HG03196 (cell line): Measurements from ENCODE around the gene ZDHHC18.
A peak's percentile ranks its signal among the peaks of the same experiment; 100 is the strongest.
"Not testable (repeated sequence)": the region's sequence is repeated elsewhere in the genome, so short reads cannot be mapped to it uniquely, and the experiment has no call there.

ENCODE experiments used
- ATAC-seq: cut with Tn5 transposase; IDR thresholded peaks from one replicate; pipeline ENCODE4 v1.9.1; 2021; ENCODE audit not compliant: unreplicated experiment

ZDHHC18 gene

GRCh38 chr1:26857473-26858060, 31.1 kb downstream of the ZDHHC18 start:
- ATAC-seq = no peak

- no peak for ATAC-seq
Observed at GRCh38 chr1:26858160-26858559, 31.7 kb downstream of the ZDHHC18 start.

DNA sequence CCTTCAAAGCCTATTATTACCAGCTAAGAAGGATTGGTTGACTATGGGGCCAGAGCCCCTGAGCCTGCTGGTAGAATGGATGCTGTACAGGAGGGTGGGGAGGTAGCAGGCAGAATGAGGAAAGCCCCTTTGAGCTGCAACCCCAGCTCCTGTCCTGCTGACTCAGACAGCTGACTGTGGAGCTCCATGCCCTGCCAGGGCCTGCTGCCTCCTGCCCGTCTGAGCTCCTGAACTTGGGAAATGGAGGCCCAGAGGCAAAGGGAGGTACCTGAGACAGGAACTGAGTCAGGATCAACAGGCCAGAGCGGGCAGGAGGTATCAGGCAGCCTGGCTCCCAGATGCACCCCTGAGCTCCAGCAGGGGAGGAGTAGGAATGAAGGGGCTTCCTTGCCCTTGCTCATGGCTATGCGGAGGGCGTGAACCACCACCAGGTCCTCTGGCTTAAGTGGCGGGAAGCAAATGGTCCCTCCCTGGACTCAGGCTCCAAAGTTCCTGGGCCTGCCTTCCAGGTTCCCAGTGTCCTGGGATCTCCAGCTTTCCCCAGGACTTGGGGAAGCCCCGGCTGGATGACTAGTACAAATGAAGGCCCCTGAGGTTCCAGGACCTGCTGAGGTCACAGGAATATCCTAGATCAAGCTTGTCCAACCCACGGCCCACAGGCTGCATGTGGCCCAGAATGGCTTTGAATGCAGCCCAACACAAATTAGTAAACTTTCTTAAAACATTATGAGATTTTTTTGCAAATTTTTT, 32.6 kb downstream of the ZDHHC18 start:
- ATAC-seq = no peak

- no peak for ATAC-seq
Observed at GRCh38 chr1:26861286-26861701, 34.8 kb downstream of the ZDHHC18 start.

DNA sequence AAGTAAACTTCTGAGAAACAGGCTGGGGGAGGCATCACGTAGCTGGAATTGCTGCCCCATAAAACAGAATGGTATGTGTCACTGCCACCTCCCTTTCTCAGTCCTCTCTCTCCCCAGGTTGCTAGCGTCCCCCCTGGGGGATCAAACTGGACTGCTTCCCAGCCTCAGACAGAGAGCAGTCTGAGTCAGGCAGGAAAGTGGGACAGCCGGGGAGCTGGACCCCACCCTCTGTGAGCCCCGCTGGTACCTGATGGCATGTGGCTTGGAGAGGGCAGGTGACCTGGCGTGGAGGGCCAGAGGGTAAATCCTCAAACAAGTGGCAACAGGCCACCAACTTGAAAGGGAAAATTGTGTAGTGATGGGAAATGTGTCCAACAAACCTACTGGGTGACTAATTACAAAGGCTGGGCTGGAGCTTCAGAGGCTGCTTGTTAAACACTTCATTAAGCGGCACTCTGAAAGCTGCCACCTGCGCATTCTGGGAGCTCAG, 35.4 kb downstream of the ZDHHC18 start:
- no peak for ATAC-seq

DNA sequence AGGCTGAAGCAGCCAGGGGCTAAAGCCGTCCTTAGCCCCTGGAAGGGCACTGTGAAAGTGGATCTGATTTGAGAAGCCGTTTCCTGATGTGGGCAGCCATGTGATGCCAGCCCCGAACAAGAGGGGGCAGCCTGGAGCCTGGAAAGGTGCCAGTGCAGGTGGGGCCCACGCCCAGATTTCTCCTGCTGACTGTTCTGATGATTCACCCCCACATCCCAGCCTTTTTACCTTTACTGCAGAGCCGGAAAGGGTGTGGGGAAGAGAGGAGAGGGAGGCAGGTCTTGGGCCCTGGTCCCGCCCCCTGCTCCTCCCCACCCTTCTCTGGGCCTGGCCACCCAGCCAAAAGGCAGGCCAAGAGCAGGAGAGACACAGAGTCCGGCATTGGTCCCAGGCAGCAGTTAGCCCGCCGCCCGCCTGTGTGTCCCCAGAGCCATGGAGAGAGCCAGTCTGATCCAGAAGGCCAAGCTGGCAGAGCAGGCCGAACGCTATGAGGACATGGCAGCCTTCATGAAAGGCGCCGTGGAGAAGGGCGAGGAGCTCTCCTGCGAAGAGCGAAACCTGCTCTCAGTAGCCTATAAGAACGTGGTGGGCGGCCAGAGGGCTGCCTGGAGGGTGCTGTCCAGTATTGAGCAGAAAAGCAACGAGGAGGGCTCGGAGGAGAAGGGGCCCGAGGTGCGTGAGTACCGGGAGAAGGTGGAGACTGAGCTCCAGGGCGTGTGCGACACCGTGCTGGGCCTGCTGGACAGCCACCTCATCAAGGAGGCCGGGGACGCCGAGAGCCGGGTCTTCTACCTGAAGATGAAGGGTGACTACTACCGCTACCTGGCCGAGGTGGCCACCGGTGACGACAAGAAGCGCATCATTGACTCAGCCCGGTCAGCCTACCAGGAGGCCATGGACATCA, 36.5 kb downstream of the ZDHHC18 start, which contains the start of gene SFN:
TSS of gene SFN (plus strand) at position 369 of the 904 bp plus-strand sequence. CDS start at position 433, 64 bp downstream.
- ATAC-seq = no peak

DNA sequence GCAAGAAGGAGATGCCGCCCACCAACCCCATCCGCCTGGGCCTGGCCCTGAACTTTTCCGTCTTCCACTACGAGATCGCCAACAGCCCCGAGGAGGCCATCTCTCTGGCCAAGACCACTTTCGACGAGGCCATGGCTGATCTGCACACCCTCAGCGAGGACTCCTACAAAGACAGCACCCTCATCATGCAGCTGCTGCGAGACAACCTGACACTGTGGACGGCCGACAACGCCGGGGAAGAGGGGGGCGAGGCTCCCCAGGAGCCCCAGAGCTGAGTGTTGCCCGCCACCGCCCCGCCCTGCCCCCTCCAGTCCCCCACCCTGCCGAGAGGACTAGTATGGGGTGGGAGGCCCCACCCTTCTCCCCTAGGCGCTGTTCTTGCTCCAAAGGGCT, 37.2 kb downstream of the ZDHHC18 start:
- ATAC-seq = no peak

DNA sequence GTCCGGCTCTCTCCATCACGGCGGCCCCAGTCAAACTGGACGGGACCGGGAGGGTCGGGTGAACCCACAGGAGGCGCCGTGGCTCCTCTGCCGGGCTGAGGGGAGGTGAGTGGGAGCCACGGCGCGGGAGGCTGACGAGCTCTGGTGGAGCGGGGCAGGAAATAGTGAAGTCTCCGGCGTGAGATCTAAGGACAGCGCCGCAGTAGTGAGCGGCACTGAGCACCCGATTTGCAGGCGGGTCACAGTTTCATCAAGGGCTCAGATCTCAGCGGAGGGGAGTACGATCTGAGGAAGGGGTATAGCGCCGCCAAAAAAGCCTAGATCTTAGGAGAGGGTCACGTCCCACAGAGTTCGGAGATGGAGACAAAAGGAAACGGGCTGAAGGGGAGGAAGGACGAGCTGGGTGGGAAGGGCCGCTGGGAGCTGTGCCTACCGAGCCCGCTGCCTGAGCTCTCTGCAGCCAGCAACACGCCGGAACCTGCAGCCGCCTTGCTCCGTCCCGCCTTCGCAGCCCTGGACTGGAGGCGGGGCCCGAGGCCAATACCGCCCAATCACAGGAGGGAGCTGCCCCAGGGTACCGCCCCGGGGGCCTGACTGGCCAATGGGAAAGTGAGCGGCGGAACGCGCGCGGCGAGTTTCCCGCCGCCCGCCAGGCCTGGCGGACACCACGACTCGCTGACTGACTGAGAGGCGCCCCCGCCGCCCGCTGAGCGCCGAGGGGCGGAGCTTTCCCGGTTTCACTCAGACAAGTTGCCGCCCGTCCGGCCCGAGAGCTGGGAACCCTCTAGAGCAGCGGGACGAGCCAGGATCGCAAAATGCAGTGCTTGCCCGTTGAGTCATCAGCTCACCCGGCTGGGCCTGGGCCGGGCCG, 38.4 kb downstream of the ZDHHC18 start:
- ATAC-seq = peak; percentile 92

DNA sequence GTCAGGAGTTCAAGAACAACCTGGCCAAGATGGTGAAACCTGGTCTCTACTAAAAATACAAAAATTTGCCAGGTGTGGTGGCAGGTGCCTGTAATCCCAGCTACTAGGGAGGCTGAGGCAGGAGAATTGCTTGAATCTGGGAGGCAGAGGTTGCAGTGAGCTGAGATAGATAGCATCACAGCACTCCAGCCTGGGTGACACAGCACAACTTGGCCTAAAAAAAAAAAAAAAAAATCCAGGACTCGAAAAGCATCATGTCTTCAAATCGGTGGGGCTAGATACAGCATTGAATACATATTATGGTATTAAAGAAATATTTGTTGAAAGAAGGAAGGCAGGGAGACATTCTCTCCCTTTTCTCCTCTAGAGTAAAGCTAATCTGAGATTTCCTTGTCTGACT, 46.6 kb downstream of the ZDHHC18 start:
- ATAC-seq = not testable (repeated sequence)

DNA sequence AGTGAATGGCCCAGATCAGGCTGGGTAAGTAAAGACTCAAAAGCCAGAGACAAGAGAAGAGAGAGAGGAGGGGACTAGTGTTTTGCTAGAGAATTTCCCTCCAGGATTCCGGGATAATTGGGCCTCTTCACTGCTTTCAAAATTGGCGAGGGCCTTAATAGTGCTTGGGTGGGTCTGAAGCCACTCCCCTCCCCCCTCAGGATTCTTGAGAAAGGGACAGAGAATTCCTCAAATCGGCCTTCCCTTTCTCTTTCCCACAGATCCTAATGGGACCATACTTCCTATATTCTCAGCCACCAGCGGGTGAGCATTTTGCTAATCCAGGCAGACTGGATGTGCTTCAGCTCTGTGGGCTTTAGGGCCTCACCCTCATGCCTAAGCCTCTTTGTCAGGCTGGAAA, 48.4 kb downstream of the ZDHHC18 start:
- no peak for ATAC-seq

DNA sequence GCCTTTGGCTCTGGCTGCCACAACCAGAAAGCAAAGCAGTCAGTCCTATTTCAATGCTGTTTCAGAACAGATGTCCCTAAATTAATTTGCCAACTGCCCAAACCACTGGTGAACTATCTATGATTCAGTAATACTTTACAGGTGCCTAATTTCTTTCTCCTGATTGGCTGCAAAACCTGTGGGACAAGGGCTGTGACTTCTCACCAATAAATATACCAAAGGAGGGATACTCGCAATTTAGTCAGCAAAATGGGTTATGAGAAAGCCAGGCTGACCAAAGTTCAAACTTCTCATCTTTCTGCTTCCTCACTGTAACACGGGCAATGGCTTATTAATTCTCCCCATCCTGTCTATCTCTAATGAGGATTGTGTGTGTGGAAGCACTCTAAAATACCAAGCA, 50.8 kb downstream of the ZDHHC18 start:
- ATAC-seq = no peak

DNA sequence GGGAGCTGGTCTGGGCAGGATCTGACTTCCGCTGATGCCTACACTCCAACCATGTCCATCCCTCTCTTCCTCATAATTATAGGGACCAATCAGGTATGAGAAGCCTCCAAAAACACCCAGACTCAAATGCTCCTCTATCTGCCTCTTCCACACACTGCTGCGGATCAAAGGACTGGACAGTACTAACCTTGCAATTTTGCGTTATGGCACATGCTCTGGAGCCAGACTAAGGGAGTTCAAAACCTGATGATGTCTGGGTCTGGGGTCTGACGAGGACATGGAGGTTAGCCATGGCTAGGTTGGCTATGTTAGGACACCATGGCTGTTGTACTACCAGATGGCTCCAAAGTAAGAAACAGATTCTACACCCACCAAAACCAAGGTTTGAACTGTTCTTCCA, 53.3 kb downstream of the ZDHHC18 start:
- no peak for ATAC-seq

GRCh38 chr1:26881611-26882010, 55.1 kb downstream of the ZDHHC18 start:
- ATAC-seq = not testable (repeated sequence)

DNA sequence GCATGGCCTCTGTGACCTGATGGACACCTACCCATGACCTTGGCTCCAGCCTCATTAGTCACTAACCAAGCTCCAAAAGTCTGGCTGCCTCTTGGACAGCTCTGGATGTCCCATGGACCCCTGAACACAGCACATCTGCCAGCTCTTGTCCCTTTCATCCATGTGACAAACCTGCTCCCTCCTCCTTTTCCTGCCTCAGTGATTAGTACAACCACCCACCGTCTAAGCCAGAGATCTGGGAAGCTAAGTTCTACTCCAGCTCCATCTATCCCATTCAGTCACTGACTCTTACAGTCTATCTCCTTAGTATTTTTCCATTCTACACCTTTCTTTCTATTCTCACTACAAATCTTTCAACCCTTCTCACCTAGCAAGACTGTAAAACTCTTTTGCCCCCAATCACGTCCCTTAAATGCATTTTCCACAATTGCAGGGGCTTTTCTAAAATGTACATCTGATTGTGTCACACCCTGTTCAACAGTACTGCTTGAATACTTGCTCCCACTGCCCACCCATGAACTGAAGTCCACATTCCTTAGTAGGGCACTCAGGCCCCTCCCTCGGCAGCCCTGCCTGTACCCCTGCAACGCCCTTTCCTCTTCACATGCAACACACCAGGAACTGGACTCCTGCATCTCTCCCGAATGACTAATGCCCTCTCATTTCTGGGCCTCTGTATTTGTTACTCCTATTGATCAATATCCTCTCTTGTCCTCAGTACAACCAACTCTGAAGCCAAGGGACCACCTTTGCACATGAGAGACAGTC, 56.4 kb downstream of the ZDHHC18 start:
- no peak for ATAC-seq

- no peak for ATAC-seq
Observed at GRCh38 chr1:26887125-26887524, 60.6 kb downstream of the ZDHHC18 start.

- ATAC-seq = no peak
Observed at GRCh38 chr1:26888231-26888630, 61.7 kb downstream of the ZDHHC18 start.

GRCh38 chr1:26889551-26890466, 63.3 kb downstream of the ZDHHC18 start, which contains the start of gene GPN2:
TSS of gene GPN2 (minus strand) at chr1:26890283. CDS start at chr1:26890096, 187 bp downstream.
- peak; percentile 70 for ATAC-seq

DNA sequence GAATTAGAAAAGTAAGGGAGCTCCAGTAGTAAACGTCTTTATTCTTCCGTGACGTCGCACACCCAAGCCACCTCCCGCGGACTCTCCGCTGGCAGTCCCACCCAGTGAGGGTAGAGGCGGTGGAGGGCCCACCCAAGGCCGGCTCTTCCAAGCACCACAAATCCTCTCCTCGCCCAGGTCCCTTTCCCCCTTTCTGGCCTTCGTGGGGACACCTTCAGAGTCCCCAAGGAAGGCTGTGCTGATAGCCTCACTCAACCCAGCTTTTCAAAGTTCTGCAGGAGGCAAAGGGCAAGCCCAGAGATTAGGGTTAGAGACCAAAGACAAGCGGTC, 63.9 kb downstream of the ZDHHC18 start:
- ATAC-seq = peak; percentile 19

GRCh38 chr1:26894263-26894662, 67.8 kb downstream of the ZDHHC18 start:
- ATAC-seq = no peak
